K562 (cell line): ENCODE results near the gene PACRG. TPM values are rescaled to one million over a fixed set of nuclear protein-coding genes. Genes with fewer than 3 reads are reported as not detected.

ENCODE experiments used
- CBX1 ChIP-seq: sonication (generic); IDR thresholded peaks from 2 replicates; pipeline ENCODE4 v1.6.1; 2016; ENCODE audit warnings: antibody characterized with exemption, low read depth, mild to moderate bottlenecking
- FUS ChIP-seq: fragments of 200-400 bp; formaldehyde crosslinking; optimal IDR thresholded peaks from 2 replicates; pipeline ENCODE3; 2017; ENCODE audit warnings: low read depth, low read length
- GATAD2B ChIP-seq: fragments of 450-650 bp; IDR thresholded peaks from 2 replicates; pipeline ENCODE4 v1.6.1; 2017; ENCODE audit warnings: mild to moderate bottlenecking, borderline replicate concordance
- HDAC8 ChIP-seq: fragments of 450-650 bp; IDR thresholded peaks from 2 replicates; pipeline ENCODE4 v1.6.1; 2016; ENCODE audit warnings: mild to moderate bottlenecking, missing genetic modification characterization, moderate library complexity, missing compliant biosample characterization
- HLTF ChIP-seq: fragments of 450-650 bp; IDR thresholded peaks from 2 replicates; pipeline ENCODE4 v1.6.1; 2016
- JUND ChIP-seq, 2 experiments: IDR thresholded peaks; 2 replicates in 1 of 2; 3 replicates in 1 of 2; pipeline ENCODE4 v1.6.1; 2011; ENCODE audit warnings: borderline replicate concordance in 2 of 2, low read depth in 2 of 2, low read length in 2 of 2, improper control_type of control experiment in 1 of 2, missing biosample characterization in 1 of 2, missing genetic modification characterization in 1 of 2, missing genetic modification reagents in 1 of 2
- NEUROD1 ChIP-seq: fragments of 150-350 bp; IDR thresholded peaks from 2 replicates; pipeline ENCODE4 v1.6.1; 2014; ENCODE audit warnings: borderline replicate concordance, low read length, low read depth; ENCODE audit not compliant: partially characterized antibody
- PHB2 ChIP-seq: fragments of 450-650 bp; IDR thresholded peaks from 2 replicates; pipeline ENCODE4 v1.6.1; 2017; ENCODE audit warnings: low read depth
- PYGO2 ChIP-seq: fragments of 450-650 bp; IDR thresholded peaks from 2 replicates; pipeline ENCODE4 v1.6.1; 2016; ENCODE audit warnings: mild to moderate bottlenecking, missing genetic modification characterization, moderate library complexity, missing compliant biosample characterization
- ZNF280B ChIP-seq: fragments of 250-450 bp; sonication (Bioruptor Pico); IDR thresholded peaks from 2 replicates; pipeline ENCODE4 v1.5.1; 2021; ENCODE audit warnings: mild to moderate bottlenecking
- polyA plus RNA-seq, 8 experiments: library from polyadenylated mRNA; depleted of rRNA in 4 of 8; stranded (reverse) in 5 of 8; unstranded in 3 of 8; fragments of >200 nt; fragmentation: Nextera tagmentation in 2 of 8; fragmentation: Illumina TruSeq in 1 of 8; extraction: Ambion mirVana in 2 of 8; extraction: Trizol in 1 of 8; gene quantifications; 2 replicates each; pipeline versions ENCODE4 v1.2.1 to v1.2.3, GENCODE V29; 2011 to 2014; ENCODE audit warnings: inconsistent platforms in 1 of 8, missing spikeins in 1 of 8
- total RNA-seq, 7 experiments: library from RNA; depleted of rRNA in 6 of 7; stranded (reverse); fragments of >200 nt in 6 of 7; fragmentation: Illumina TruSeq in 2 of 7; extraction: Trizol in 2 of 7; gene quantifications; 2 replicates each; pipeline versions ENCODE4 v1.2.1 to v1.2.3, GENCODE V29; 2011 to 2021; ENCODE audit warnings: low replicate concordance in 1 of 7
- TF ChIP-seq, protein P1 (sequence below): fragments of 250-450 bp; sonication (Bioruptor Pico); IDR thresholded peaks from 2 replicates; pipeline ENCODE4 v1.4.0; 2020; ENCODE audit warnings: mild to moderate bottlenecking, moderate library complexity, borderline replicate concordance

Gene PACRG
- total and polyA plus RNA-seq, 9 of the 15 experiments (the other 6 are each of a cell fraction or from before 2014, with no cell fraction given): 0.04 TPM; not detected in 8

DNA sequence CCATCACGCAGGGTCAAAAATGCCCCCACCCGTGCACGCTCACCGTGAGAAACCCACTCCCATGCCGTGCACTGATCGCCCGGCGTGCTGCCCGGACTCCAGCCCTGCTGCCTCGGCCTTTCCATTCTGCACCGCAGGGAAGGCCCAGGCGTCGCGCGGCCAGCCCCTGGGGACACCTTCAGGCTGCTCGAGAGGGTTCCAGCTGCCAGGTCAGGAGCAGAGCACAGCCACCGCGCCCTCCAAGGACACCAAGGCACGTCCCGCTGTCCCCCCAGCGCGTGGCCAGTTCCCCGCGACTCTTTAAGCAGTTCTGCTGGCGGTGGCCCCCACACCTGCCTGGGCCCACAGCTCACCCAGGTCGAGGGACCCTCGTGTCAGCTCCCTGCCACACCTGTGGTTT, 372.5 kb downstream of the PACRG start (continued):
- TF ChIP-seq PHB2 (no peak), CBX1 (no peak), HLTF (no peak), HDAC8 (tag) (no peak), JUND (IDR thresholded peaks at IDR 0.05; ENCODE audit: borderline replicate concordance, low read depth, low read length) (no peak), JUND (tag; IDR thresholded peaks at IDR 0.05; ENCODE audit: borderline replicate concordance, low read depth, low read length) (no peak), PYGO2 (tag) (no peak), GATAD2B (no peak), NEUROD1 (no peak), ZNF280B (no peak), FUS (no peak)
- TF ChIP-seq, protein P1, sequence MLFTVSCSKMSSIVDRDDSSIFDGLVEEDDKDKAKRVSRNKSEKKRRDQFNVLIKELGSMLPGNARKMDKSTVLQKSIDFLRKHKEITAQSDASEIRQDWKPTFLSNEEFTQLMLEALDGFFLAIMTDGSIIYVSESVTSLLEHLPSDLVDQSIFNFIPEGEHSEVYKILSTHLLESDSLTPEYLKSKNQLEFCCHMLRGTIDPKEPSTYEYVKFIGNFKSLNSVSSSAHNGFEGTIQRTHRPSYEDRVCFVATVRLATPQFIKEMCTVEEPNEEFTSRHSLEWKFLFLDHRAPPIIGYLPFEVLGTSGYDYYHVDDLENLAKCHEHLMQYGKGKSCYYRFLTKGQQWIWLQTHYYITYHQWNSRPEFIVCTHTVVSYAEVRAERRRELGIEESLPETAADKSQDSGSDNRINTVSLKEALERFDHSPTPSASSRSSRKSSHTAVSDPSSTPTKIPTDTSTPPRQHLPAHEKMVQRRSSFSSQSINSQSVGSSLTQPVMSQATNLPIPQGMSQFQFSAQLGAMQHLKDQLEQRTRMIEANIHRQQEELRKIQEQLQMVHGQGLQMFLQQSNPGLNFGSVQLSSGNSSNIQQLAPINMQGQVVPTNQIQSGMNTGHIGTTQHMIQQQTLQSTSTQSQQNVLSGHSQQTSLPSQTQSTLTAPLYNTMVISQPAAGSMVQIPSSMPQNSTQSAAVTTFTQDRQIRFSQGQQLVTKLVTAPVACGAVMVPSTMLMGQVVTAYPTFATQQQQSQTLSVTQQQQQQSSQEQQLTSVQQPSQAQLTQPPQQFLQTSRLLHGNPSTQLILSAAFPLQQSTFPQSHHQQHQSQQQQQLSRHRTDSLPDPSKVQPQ (CRISPR knock-in tag): no peak
